ENCODE data around the gene NTRK3.
"Not testable (repeated sequence)": the region's sequence is repeated elsewhere in the genome, so short reads cannot be mapped to it uniquely, and the experiment has no call there.

NTRK3 gene

DNA sequence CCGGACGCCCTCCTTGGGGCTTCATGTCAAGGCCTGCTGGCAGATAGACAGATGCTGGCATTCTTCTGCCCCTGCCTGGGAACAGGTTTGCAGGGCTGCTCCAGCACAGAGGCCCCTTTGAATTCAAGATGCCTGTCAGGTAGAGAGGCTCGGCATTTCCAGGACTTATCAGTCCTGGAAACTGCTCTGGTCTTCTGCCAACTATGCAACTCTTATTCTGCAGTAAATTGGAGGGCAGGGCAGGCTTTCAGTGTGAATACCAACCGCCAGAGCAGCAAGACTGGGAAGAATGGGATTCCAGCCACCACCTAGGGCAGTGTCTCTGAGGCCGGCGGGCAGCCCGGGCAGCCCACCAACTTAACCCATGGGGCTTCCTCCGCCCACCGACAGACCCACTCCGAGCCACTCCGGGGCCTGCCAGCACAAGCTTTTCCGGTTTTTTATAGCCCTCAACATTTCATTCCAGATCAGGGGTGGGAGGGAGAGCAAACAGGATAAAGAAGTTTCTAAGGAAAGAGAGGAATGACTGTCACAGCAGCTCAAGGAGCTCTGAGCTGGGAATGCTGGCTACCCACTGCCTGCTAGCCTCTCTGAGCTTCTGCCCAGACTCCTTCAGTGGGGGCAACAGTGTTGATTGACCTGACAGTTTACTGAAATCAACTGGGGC is 140.9 kb downstream of the NTRK3 start:
- no peak for DNase-seq

DNA sequence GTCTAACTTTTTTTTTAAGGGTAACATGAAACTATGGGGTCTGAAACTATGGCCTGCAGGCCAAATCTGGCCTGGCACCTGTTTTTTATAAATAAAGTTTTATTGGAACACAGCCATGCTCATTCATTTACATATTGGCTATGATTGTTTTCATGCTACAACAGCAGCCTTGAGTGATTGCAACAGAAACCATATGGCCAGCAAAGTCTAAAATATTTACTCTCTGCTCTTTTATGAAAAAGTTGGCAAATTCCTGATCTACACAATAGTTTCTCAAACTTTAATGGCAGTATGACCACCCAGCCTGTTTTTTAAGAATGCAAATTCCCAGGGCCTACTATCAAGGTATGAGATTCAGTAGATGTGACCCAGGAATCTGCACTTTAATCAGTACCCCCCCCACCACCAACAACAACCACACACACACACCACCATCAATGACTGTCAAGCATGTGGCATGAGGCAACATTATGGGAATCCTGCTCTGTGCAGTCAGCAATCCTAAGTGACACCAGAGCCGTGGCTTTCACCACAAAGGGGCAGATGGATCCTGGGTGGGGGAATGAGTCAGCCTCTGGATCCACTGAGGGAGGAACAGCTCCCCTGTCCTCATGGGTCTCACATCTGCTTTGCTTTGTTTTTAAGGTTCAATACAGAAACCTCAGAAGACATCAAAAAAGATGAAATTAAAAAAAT is 142.8 kb downstream of the NTRK3 start:
- DNase-seq: no peak

DNA sequence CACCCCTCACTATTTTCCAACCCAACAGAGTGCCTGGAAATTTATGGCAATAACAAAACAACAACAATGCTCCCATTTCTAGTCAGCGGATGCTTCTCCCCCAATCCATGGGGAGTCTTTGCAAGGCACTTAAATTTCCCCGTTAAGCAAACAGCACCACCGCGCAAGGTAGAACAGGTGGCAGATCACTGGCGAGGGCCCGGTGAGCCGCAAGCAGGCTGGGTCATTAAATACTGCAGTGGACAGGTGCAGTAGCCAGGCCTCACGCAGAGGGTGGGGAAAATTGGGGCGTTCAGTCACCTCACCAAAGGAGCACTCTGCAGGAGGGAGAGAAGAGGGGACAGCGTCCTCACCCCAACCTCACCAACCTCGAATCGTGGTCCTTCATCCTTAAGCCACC is 147.5 kb downstream of the NTRK3 start:
- no peak for DNase-seq

DNA sequence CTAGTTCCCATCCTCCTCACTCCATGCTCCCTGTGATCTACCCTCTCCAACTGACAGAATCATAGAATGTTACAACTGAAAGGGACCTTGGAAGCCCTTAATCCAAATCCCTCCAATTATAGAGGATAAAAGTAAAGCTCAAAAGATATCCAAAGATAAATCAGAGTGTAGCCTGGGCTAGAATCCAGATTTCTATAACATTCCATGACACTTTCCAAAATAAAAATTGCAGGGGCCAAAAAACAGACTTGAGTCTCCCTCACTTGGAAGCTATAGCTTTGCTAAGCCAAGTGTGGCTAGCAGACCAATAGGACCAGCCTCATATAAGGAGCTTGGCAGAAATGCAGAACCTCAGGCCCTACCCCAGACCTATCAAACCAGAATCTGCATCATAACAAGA is 148.1 kb downstream of the NTRK3 start:
- no peak for DNase-seq

DNA sequence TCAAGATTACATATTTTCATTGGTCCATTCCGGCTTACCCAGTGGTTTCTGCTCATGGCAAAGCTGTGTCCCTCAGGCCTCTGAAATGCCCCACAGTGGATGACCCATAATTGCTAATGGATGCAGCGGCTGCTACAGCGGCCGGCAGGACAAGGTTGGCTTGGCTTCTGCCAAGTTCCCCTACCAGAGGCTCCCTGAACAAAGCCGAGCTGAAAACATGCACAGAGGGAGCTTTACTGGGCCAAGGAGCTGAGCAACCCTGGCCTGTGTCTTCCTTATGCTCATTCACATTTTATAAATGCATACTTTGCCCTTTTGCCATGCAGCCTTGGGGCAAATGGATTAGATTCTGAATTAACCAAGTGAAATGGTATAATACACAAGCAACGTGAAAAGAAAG is 150.5 kb downstream of the NTRK3 start:
- DNase-seq: no peak

DNA sequence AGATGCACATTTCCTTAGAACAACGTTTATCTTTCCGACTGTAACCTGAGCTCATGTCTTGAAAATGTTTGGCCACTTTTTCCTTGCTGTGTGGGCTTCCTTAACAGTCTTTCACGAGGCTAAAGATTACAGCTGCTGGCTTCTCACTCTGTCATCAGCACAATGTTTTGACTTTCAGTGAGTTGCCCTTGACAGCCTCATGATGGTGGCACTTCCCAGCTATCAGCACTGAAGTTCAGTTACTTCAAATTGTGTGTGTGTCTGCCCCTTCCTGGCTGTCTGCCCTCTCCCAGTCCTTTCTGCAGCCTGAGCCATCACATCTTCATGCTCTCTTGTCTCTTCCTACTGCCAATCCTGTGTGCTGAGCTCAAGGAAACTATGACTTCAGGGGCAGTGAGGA is 152.2 kb downstream of the NTRK3 start:
- DNase-seq: no peak

DNA sequence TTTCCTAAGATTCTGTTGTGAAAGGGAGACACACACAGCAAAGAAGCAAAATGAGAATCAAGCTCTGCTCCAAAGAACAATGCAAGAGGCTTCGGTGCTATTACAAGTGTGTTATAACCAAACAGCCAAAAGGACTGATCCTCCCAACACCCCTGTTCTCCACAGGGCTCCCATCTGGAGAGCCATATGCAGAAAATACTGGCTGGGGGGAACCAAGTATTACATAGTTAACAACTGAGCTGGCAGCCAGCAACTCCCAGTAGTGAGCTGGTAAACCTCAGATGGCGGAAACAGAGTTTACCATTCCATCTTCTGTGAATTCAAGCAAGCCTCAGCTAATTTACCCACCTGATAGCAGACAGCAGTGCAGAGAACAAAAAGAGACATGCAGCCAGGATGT is 156.4 kb downstream of the NTRK3 start:
- no peak for DNase-seq

DNA sequence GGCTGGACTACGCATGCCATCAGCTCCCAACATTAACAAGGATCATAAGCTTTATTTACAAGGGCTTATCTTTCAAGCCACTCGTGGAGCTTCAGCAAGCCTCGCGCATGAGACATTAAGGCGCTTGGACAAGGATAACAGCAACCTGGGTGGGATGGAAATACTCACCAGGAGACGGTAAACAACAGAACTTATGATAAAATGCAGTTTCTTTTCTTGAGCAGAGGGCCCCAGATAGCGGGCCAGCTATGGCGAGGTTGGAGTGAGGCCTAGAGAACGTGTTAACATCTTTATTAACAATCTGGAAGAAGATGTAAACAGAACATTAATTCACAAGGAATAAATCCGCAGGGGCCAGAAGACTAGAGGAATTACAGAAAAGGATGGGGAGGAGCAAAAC is 158.2 kb downstream of the NTRK3 start:
- no peak for DNase-seq

DNA sequence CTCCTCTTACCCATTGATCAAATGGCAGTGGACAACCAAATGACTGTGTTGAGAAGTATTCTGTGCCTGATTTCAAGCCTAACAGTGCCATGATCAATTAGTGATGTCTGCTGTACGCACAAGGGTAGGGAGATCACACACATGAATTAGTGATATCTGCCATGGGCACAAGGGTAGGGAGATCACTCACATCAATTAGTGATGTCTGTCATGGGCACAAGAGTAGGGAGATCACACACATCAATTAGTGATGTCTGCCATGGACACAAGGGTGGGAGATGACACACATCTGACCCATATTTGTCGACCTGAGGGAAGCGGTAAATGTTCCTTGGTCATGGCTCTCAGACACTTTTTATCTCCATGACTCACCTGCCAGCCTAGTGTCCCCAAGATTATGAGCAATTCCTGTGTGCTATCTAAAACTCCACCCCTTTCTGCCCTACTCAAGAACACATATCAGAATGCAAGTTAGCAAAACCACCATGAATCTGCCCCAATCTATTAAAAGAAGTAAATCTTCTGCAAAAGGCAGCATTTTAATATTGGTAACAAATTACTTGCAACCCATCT is 165.0 kb downstream of the NTRK3 start:
- no peak for DNase-seq

DNA sequence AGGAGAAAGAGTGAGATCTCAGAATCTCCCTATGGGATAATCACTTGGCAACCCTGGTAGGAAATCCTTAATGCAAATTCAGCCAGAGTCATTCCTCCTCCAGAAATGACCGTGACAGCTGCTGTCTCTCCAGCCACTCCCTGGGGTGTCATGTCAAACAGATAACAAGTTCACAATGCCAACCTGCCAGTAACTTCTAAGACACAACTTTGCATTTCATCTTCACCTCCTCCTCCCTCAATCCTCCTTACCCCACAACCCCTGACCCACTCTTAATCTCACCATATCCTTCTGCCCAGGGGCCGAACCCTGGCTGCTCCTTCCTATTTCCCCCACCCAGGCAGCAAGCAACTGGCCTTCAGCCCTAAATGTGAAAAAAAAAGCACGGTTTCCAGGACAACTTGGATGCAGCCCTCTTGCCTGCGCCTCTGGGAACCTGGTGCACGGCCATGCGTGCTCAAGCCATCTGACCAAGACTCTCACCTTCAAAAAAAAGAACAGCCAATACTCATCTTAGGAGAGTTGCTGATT is 166.0 kb downstream of the NTRK3 start:
- no peak for DNase-seq

DNA sequence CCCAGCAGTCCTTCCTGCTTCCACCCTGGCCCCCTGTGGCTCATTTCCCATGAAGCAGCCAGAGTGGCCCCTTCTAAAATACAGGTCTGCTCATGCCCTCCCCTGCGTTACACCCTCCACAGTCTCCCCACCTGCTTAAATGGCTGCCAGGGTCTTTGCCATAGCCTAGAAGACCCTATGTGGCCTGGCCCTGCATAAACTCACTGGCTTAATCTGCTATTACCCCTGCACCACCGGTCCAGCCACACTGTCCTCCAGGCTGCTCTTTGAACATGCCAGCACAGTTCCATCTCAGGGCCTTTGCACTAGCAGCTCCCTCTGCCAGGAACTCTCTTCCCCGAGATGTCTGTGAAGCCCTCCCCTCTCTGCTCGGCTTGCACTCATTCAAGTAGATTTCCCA is 166.8 kb downstream of the NTRK3 start:
- DNase-seq: no peak

DNA sequence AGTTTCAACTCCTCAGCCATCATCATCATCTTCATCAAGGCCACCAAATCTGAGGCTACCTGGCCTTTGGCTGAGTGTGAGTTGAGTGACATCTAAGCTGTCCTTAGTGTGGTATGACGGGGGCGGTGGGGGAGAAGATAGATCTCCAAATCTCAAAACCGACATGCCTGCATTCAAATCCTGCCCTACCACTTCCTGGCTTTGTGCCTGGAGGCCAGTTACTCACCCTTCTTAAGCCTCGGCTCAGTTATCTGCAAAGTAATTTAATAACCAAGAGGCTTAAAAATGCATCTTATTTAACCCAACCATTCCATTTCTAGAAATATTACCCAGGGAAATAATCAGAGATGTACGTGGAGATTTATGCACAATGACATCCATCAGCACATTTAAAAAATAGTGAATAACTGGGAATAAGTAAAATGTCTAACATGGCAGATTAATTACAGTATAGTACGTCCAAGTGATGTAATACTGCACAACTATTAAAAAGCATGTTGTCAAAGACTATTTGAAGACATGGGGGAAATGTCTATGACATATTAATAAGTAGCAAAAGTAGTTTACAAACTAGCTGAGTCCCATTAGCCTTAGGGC is 167.4 kb downstream of the NTRK3 start:
- no peak for DNase-seq

DNA sequence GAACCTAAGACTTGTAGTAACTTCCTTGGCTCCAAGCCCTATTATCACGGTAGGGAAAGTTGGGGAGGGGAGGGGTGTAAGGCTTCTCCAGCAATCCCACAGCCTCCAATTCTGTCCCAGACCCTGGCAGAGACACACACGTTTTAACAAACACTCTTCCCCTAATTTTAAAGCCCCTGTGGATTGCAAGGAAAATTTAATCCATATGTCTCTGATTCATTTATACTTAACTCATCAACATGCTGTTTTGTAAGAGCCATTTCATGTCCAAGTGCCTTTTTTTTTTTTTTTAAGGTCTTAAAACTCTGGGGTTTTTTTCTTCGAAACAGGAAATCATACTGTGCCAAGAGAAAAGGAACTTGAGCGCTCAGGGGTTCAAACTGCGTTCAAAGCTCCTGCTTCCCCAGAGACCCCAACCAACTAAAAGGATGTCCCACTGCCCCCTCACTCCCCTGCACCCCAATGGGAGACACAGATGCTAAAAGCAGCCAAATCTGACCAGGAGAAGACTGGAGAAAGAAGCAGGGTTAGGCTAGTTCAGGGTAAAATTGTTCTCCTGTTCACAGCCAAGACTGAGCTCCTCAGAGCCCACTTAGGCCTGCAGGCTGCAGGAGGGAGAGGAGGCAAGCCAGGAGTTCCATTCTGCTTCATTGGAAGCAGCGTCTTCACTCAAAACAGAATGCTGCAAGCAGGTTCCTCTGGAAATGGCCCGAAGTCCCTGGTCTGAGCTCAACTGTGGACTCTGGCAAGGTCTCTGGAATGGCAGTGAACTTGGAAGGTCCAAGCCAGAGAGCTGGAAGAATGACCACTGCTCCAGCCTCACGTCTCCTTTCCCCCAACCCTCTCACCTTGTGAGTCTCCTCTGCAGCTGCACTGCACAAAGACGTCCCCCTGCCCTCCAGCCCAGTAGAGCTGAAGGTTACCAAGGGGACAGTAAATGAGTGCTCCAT is 172.5 kb downstream of the NTRK3 start:
- DNase-seq: no peak

DNA sequence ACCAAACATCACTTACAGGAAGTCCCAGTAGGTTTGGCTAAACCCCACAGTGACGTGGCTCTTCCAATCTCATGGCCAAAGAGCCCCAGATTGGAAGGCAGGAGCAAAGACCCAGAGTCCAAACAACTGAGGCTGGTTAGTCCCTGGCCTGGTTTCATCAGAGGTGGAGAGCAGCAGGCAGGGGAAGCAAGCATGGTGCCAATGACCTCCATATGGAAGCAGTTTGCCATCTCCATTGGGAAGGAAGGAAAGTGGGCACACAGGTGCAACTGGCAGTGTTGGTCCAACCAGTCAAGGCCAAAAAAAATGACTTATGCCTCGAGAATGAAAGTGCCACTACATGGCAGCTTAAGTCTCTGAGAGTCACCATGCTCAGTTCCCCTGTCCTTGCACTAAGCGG is 175.9 kb downstream of the NTRK3 start:
- no peak for DNase-seq

DNA sequence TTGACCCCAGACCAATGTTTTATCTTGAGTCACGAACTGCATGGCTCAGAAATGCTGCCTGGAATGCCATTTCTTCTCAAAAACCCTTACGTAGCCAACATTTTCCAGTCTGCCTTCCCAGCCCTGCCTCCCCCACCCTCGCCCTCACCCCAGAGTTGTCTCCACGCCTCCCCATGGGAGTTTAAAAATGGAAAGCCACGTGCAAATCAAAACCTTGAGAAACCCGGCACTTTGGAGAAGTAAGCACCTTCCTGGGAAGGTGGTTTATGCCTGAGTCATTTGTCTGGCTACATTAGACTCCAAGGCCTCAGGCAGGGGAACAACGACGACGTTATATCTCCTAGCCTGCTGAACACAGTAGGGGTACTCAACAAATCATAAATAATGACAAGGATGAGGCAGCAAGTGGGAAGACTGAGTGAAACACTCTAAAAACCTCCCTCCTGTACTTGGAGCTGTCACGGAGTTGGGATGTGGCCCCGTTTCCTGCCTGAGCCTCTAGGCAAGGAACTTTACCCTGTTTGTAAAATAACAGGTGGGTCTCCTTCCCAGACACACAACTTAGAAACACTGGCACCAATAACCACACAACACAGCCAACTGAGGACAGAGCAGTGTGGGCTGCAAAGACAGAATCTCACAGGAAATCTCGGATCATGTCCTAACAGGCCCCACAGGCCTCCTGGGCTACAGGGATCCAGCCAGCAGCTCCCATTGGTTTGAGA is 179.1 kb downstream of the NTRK3 start:
- no peak for DNase-seq

DNA sequence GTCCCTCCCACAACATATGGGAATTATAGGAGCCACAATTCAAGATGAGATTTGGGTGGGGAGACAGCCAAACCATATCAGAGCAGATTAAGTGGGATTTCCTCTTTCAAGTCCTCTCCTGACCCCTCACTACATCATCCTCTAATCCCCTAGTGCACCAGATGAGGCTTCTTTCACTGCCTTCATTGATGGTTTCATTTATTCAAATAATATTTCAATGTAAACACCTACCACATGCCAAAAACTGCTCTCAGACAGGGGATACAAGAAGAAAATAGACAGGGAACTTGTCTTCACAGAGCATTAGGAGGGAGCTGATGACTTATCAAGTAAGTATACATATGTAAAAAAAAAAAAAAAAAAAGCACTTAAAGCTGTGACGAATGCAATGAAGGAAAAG is 180.2 kb downstream of the NTRK3 start:
- DNase-seq: no peak

DNA sequence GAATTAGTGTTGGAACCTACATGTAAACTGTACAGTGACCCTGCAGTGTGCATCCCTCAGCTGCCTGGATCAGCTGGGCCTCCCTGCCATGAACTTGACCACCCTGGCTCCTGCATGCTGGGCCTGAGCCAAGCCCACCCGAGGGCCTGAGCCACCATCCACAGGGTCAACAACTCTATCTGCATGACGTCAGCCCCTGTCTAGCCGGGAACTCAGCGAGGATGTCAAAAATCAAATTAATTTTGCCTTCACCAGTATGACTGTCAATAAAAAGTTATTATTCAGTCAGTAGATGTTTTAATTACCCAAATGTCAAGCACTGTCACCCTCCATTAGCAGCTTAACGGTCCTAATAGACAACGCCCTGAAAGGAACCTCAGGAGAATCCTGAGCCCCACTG is 181.4 kb downstream of the NTRK3 start:
- no peak for DNase-seq

DNA sequence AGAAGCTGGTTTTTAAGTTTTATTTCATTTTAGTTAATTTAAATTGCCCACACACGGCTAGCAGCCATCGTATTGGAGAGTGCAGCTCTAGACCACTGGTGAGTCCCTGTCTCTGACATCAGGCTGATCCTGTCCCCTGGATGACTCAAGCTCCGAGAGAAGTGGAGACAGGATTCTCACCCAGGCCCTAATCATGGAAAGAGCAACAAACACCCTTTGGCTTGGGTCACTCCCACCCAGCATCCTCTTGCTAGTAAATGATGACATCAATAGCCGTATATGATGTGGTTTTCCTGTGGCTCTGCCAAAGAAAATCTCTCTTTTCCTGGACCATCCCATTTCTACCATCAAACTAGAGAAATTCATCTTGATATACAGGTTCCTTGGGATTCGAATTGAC is 182.2 kb downstream of the NTRK3 start:
- no peak for DNase-seq

DNA sequence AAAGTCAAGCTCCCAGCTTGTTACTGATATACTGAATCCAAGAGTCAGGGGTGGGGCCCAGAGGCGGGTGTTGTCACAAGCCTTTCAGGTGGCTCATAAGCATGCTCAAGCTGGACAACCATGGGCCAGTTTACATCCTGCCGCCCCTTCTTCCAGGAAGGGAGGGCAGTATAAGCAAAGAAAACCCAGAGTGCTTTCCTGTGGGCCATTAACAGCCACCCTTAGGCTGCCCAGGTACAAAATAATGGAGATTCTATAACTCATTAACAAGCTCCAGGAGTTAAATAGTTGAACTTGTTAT is 183.2 kb downstream of the NTRK3 start:
- DNase-seq: no peak

DNA sequence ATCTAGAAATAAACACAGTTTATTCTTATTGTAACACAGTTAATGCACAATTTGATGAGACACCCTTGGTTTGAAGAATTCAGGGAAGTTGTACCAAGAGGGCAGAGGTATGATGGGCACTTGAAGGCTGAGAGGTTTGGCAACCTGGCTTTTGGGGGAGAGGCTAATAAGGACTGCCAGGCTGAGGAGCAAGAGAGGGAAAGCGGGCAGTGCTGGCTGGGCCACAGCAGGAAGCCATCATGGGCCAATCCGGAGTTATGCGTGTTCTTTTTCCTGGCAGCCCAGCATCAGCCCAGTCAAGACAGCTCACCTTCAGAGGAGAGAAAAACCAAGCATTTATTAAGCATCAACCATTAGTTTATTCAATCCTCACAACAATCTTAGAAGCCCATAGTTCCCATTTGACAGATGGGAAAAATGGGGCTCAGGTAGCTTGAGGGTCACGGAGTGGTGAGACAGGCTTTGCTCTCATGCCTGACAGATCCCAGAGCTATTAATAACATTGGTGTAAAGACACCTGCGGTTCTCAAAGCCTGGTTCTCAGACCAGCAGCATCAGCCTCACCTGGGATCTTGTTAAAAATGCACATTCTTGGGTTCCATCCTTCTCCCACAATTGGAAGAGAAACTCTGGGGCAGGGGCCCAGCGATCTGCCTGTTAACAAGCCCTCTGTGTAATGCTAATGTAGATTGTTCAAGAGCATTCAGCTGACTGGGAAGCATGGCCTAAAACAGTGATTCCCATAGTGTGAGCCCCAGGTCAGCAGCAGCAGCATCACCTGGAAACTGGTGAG is 183.7 kb downstream of the NTRK3 start:
- no peak for DNase-seq

DNA sequence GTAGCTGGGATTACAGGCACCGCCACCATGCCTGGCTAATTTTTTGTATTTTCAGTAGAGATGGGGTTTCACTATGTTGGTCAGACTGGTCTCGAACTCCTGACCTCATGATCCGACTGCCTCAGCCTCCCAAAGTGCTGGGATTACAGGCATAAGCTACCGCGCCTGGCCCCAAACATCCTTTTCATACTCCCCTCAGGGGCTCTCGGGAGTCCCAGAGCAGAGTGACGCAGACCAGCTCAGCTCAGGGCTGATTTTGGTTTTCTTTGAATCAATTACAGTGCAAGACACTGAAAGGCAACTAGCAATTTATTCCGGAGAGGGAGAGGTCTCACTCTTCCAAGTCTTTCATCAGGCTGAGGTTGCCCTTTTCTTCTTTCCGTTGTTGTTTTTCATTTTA is 184.4 kb downstream of the NTRK3 start:
- not testable (repeated sequence) for DNase-seq

DNA sequence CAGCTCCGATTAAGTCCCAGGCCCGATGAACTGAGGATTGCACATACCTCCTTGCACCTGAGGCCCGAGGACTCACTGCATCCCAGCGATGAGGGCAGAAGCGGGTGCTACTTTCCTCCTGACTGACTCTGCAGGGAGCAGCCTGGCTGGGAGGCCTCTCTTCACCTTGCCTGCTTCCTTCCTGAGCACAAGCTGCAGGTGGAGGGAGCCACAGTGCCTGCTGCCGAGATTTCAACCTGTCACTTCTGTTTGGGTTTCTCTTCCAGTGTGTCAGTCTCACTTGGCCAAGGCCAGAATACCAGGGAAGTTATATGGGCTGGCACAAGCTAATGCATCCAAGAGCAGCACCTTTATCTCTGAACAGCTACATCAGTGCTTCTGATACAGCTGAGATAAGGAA is 185.4 kb downstream of the NTRK3 start:
- no peak for DNase-seq

Data from NCI-H2227 treated with DMSO at 0.1 percent for 48 hours (cell line).